Neural cell (in vitro differentiated cells): ENCODE data around the gene TPR. TPM values are rescaled to one million over a fixed set of nuclear protein-coding genes. Genes with fewer than 3 reads are reported as not detected.

Experiments used
- H2AFZ ChIP-seq: fragments of 200-600, 300-800 bp; sonication (generic), shearing (Covaris generic); 2 replicates; pipeline ENCODE4 v1.6.0; 2014; ENCODE audit warnings: low read depth, mild to moderate bottlenecking, antibody characterized with exemption, low read length, moderate library complexity
- H3F3A ChIP-seq: fragments of 200-600 bp; shearing (Covaris generic); 2 replicates; pipeline ENCODE4 v1.6.1; 2016; ENCODE audit warnings: mild to moderate bottlenecking, moderate library complexity, mixed read lengths, antibody characterized with exemption, low read length; ENCODE audit not compliant: insufficient read depth, poor library complexity, severe bottlenecking
- H3K27ac ChIP-seq: fragments of 200-600, 300-800 bp; sonication (generic), shearing (Covaris generic); 2 replicates; pipeline ENCODE4 v1.5.1; 2014; ENCODE audit warnings: mild to moderate bottlenecking, low read length, moderate library complexity
- H3K27me3 ChIP-seq: fragments of 300-800, 200-600 bp; sonication (generic), shearing (Covaris generic); 2 replicates; pipeline ENCODE4 v1.6.0; 2014; ENCODE audit warnings: mild to moderate bottlenecking, low read depth, low read length, moderate library complexity; ENCODE audit not compliant: insufficient read depth
- H3K36me3 ChIP-seq: fragments of 300-800, 200-600 bp; sonication (generic), shearing (Covaris generic); 2 replicates; pipeline ENCODE4 v1.5.1; 2014; ENCODE audit warnings: mild to moderate bottlenecking, antibody characterized with exemption, low read length, moderate library complexity; ENCODE audit not compliant: insufficient read depth
- H3K4me2 ChIP-seq: fragments of 300-800, 200-600 bp; sonication (generic), shearing (Covaris generic); 2 replicates; pipeline ENCODE4 v1.6.0; 2014; ENCODE audit warnings: mild to moderate bottlenecking, low read length
- H3K4me3 ChIP-seq: fragments of 300-800, 200-600 bp; sonication (generic), shearing (Covaris generic); 2 replicates; pipeline ENCODE4 v1.5.1; 2014; ENCODE audit warnings: mild to moderate bottlenecking, low read length, moderate library complexity
- H3K79me2 ChIP-seq: fragments of 200-600 bp; shearing (Covaris generic); replicated peaks from 2 replicates; pipeline ENCODE4 v1.6.0; 2014; ENCODE audit warnings: mild to moderate bottlenecking, low read length, moderate library complexity; ENCODE audit not compliant: insufficient read depth
- H3K9ac ChIP-seq: fragments of 300-800, 200-600 bp; sonication (generic), shearing (Covaris generic); 2 replicates; pipeline ENCODE4 v1.6.1; 2016; ENCODE audit warnings: mild to moderate bottlenecking, low read length, mixed read lengths
- H3K9me2 ChIP-seq: fragments of 200-600 bp; shearing (Covaris generic); 2 replicates; pipeline ENCODE4 v1.6.1; 2016; ENCODE audit warnings: mild to moderate bottlenecking, low read length, mixed read lengths; ENCODE audit not compliant: insufficient read depth
- H3K9me3 ChIP-seq: fragments of 200-600, 300-800 bp; sonication (generic), shearing (Covaris generic); 2 replicates; pipeline ENCODE4 v1.6.1; 2016; ENCODE audit warnings: mild to moderate bottlenecking, mixed run types, low read length, moderate library complexity, mixed read lengths
- H4K20me1 ChIP-seq: fragments of 200-600 bp; shearing (Covaris generic); 2 replicates; pipeline ENCODE4 v1.6.1; 2016; ENCODE audit warnings: mild to moderate bottlenecking, mixed run types; ENCODE audit not compliant: insufficient read depth
- polyA plus RNA-seq: library from polyadenylated mRNA; depleted of rRNA; stranded (reverse); fragments of >200 nt; gene quantifications from 2 replicates; pipeline ENCODE4 v1.2.3, GENCODE V29; 2014
- TF ChIP-seq, protein P1 (sequence below): IDR thresholded peaks from 2 replicates; pipeline ENCODE4 v1.6.1; 2012; ENCODE audit warnings: borderline replicate concordance

TPR gene
- polyA plus RNA-seq, 1 donor from 2014 or later, result 91.2 TPM

DNA sequence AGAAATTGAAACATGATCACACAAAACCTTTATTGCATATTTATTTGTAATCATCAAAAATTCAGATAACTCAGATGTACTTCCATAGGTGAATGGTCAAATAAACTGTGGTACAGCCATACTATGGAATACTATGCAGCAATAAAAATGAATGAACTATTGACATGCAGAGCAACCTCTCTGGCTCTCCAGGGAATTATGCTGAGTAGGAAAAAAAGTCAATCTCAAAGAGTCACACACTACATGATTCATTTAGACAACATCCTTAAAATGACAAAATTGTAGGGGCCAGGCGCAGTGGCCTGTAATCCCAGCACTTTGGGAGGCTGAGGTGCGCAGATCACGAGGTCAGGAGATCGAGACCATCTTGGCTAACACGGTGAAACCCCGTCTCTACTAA lies 104.0 kb downstream of the TPR start:
- Histone ChIP-seq H3K27me3 (no peaks in the 10 kb centered on the region), H3K4me3 (no peak overlapping the region), H3K36me3 (no peaks in the 10 kb centered on the region), H3K27ac (no peak overlapping the region), H3K79me2 (no peaks in the 10 kb centered on the region), H4K20me1 (no peaks in the 10 kb centered on the region), H2AFZ (no peak overlapping the region), H3K9ac (no peak overlapping the region), H3K9me3 (no peaks in the 10 kb centered on the region), H3F3A (no peaks in the 10 kb centered on the region), H3K4me2 (no peak overlapping the region), H3K9me2 (no peaks in the 10 kb centered on the region)
- TF ChIP-seq, protein P1, sequence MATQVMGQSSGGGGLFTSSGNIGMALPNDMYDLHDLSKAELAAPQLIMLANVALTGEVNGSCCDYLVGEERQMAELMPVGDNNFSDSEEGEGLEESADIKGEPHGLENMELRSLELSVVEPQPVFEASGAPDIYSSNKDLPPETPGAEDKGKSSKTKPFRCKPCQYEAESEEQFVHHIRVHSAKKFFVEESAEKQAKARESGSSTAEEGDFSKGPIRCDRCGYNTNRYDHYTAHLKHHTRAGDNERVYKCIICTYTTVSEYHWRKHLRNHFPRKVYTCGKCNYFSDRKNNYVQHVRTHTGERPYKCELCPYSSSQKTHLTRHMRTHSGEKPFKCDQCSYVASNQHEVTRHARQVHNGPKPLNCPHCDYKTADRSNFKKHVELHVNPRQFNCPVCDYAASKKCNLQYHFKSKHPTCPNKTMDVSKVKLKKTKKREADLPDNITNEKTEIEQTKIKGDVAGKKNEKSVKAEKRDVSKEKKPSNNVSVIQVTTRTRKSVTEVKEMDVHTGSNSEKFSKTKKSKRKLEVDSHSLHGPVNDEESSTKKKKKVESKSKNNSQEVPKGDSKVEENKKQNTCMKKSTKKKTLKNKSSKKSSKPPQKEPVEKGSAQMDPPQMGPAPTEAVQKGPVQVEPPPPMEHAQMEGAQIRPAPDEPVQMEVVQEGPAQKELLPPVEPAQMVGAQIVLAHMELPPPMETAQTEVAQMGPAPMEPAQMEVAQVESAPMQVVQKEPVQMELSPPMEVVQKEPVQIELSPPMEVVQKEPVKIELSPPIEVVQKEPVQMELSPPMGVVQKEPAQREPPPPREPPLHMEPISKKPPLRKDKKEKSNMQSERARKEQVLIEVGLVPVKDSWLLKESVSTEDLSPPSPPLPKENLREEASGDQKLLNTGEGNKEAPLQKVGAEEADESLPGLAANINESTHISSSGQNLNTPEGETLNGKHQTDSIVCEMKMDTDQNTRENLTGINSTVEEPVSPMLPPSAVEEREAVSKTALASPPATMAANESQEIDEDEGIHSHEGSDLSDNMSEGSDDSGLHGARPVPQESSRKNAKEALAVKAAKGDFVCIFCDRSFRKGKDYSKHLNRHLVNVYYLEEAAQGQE, result no peak

Other genes with a start within 250 kb of the TPR start
- 0.15 and 0.20 TPM in 2 replicates for gene PRG4, start 79.0 kb downstream of the TPR start, polyA plus RNA-seq
- 32.6 and 32.8 TPM in 2 replicates for gene ODR4, start 585 bp upstream of the TPR start, polyA plus RNA-seq
- gene PDC, start 85.9 kb upstream of the TPR start, polyA plus RNA-seq, result not detected in 2 replicates